Measurements from ENCODE around the gene SLIT1. TPM values are rescaled to one million over a fixed set of nuclear protein-coding genes. Genes with fewer than 3 reads are reported as not detected.

SLIT1 gene
- polyA plus RNA-seq, 3 donors from 2014 or later = 0.07 to 0.36 TPM; not detected in 1

DNA sequence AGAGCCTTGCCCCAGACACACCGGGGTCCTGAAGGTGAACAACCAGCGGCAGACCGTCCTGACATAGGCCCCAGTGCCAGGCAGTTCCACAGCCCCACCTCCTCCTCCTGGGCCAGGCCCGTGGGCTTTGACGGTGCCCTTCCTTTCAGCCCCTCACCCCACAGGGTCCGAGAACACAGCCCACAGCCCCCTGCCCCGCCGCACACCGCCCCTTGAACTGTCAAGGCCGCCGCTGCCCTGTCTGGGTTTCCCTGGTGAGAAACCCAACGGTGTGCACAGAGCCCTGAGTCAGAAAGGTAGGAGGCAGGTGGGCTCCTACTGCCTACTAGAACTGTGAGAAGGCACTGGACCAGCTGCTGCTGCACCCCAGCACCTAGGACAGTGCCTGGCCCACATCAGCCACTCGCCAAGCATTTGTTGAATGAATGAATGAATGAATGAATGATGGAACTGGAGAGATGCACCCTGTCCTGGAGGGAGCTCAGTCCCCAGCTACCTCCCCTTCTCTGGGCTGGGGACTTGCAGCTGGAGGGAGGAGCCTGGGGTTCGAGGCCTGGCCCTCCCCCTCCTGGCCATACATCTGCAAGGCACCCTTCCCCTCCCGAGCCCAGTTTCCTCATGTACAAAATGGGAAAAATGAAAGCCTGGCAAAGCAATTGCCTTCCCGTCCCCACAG lies 117.9 kb downstream of the SLIT1 start:
- Mint-ChIP-seq H3K4me1 (peaks cover 0 to 6% of the 10 kb centered on the region in 2 donors), H3K27me3 (ENCODE audit: low read depth in 3 of 3) (peaks cover 2 to 9% (median 8%) of the 10 kb centered on the region in 3 donors), H3K36me3 (no peaks in the 10 kb centered on the region), H3K9me3 (no peaks in the 10 kb centered on the region), H3K27ac (no peak overlapping the region), H3K4me3 (no peak overlapping the region)
- DNase-seq = no peak

DNA sequence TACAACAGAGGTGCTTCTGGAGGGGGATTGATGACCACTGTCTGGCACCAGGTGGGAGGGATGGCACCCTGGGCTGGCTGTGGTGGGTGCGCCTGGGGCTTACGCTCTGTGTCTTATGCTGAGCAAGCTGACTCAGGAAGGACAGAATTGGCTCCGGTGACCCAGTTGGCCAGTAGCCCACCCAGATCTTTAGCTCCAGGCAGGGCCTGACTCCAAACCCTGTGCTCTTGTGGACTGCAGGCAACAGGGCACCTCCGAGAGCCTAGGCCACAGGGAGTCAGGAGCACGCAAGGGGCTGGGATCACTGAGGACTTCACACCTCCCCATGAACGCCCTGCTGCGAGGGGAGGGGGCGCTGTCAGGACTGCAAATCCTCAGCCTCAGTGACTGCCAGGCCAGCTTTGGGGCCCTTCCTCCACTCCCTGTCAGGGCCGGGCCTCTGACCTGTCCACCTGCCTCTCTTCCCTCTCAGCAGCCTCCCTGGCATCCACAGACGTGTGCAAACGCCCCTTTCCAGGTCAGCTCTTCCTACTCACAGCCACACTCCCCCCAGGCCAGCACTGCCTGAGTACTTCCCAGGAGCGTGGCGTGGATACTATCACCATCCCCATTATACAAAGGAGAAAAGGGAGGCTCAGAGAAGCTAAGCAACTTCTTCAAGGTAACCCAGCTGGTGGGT lies 118.7 kb downstream of the SLIT1 start:
- no peak for DNase-seq
- H3K9me3 Mint-ChIP-seq = no peaks in the 10 kb centered on the region
- H3K27me3 Mint-ChIP-seq (ENCODE audit: low read depth in 3 of 3) = peaks cover 5 to 9% (median 6%) of the 10 kb centered on the region in 3 donors
- H3K4me1 Mint-ChIP-seq = peaks cover 0 to 6% of the 10 kb centered on the region in 2 donors
- no peak overlapping the region for H3K4me3 Mint-ChIP-seq
- no peaks in the 10 kb centered on the region for H3K36me3 Mint-ChIP-seq
- no peak overlapping the region for H3K27ac Mint-ChIP-seq

DNA sequence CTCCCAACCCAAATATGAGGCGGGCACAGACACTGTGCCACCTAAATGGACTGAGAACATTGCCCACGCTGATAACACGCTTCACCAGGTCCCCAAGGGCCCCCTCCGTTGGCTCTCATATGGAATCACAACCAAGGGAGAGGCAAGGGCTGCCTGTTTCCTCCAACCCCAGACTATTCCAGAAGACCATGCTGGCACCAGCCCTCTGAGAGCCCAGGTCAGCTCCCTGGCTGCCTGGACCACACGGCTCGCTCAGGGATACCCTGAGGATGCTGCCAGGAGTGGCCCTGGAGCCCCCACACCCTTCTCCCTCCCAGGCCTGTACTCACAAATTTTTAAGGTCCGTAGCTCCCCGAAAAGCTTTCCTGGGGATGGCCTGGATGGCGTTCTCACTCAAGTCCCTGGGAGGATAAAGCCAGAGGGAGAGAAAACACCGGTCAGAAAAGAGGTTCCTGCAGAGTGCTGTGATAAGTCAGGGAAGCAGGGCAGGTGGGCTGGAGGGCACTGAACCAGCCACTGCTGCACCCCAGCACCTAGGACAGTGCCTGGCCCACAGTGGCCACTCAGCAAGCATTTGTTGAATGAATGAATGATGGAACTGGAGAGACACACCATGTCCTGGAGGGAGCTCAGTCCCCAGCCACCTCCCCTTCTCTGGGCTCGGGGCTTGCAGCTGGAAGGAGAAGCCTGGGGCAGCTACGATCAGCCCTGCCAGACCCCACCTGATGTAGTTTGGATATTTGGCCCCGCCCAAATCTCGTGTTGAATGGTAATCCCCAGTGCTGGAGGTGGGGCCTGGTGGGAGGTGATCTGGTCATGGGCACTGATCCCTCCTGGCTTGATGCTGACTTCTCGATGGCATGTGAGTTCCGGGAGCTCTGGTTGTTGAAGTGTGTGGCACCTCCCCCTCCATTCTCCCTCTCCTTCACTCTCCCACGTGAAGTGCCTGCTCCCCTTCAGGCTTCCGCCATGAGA lies 119.8 kb downstream of the SLIT1 start:
- DNase-seq = no peak
- no peak overlapping the region for H3K27ac Mint-ChIP-seq
- peaks cover 0 to 6% of the 10 kb centered on the region in 2 donors for H3K4me1 Mint-ChIP-seq
- H3K9me3 Mint-ChIP-seq = no peaks in the 10 kb centered on the region
- H3K4me3 Mint-ChIP-seq = no peak overlapping the region
- H3K36me3 Mint-ChIP-seq = no peaks in the 10 kb centered on the region
- peaks cover 0 to 5% (median 5%) of the 10 kb centered on the region in 3 donors for H3K27me3 Mint-ChIP-seq (ENCODE audit: low read depth in 3 of 3)

DNA sequence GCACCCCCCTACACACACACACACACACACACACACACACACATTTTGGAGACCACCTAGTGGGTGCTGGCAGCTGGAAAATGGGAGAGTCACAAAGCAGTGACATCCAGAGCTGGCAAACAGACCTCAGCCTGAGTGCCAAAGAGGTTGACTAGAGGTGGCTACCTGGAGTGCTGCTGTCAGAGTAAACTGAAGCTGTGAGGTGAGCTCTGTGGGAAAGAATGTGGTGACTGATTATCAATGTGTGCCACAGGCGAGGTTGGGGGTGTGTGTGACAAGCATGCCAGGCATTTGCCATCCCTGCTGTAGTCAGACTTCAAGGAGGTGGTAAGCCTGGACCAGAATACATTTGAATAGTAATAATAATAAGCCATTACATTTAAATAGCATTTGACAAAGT lies 120.6 kb downstream of the SLIT1 start:
- Mint-ChIP-seq H3K27me3 (ENCODE audit: low read depth in 3 of 3) (peaks cover 0 to 4% (median 2%) of the 10 kb centered on the region in 3 donors), H3K4me1 (peaks cover 0 to 6% of the 10 kb centered on the region in 2 donors), H3K27ac (no peak overlapping the region), H3K4me3 (no peak overlapping the region), H3K36me3 (no peaks in the 10 kb centered on the region), H3K9me3 (no peaks in the 10 kb centered on the region)
- DNase-seq = no peak

DNA sequence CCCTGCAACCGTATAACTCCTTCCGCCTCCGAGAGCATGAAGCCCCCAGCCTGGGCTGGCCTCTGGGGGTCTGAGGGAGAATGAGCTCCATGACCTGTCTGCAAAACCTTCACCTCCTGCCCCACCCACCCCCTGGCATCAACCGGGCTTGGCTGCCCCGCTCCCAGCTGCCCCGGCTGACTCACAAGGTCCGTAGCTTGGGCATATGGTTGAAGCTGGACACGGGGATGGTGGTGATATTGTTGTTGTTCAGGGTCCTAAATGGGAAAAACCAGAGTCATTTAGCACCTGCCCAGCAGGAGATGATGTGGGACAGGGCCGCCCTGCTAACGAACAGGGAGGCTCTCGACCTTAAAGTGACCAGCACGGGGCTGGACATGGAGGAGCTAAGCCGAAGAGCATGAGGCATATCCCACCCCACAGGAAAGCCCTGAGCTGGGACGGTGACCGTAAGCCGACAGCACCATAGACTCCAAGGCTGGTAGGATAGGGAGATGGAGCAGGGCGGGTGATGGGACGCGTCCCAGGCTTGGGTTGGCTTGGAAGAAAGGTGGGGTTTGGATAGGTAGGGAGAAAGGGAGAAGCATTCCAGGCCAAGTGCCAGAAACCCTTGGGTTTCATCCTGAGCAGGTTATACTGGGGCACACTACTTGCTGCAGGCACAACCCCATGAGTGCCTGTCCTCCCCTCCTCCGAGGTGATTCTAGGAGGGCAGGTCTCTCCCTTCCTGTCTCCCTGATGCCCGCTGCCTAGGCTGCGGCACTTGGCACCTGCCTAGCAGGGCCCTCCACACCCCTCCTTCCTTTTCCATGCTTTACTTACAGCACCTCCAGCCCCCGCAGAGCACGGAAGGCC lies 121.5 kb downstream of the SLIT1 start:
- peaks cover 0 to 3% (median 2%) of the 10 kb centered on the region in 3 donors for H3K27me3 Mint-ChIP-seq (ENCODE audit: low read depth in 3 of 3)
- DNase-seq = no peak
- H3K9me3 Mint-ChIP-seq = no peaks in the 10 kb centered on the region
- no peak overlapping the region for H3K4me3 Mint-ChIP-seq
- H3K27ac Mint-ChIP-seq = no peak overlapping the region
- H3K4me1 Mint-ChIP-seq = peaks cover 0 to 1% of the 10 kb centered on the region in 2 donors
- no peaks in the 10 kb centered on the region for H3K36me3 Mint-ChIP-seq

DNA sequence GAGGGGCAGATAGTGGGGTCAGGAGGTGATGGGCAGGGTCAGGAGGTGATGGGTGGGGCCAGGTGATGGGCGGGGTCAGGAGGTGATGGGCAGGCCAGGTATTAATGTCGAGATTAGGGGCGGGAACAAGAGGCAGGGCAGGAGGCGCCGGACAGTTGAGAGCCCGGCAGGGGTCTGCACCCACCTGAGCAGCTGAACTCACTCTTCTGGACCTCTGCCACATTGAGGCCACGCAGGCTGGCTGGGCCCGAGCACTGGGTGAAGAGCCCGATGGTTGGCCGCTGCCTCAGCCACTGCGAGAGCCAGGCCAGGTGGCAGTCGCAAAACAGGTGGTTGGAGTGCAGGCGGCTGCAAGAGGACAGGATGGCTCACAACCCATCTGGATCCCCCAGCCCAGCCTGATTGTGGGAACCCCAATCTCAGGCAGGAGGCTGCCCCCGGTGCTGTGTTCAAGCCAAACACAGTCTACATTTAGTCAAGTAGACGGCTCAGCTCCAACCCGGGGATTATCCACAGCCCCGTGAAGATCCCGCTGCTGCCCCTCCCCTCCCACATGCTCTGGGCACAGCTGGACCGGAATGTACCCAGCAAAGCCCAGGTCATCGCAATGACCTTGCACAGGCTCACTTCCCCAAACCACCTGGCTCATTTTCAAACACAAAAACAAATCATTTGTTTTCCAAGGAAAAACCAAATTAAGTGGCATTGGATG lies 122.3 kb downstream of the SLIT1 start:
- no peaks in the 10 kb centered on the region for H3K9me3 Mint-ChIP-seq
- H3K27ac Mint-ChIP-seq = no peak overlapping the region
- H3K36me3 Mint-ChIP-seq = no peaks in the 10 kb centered on the region
- H3K27me3 Mint-ChIP-seq (ENCODE audit: low read depth in 3 of 3) = peaks cover 0 to 3% (median under 1%) of the 10 kb centered on the region in 3 donors
- no peak overlapping the region for H3K4me3 Mint-ChIP-seq
- H3K4me1 Mint-ChIP-seq = no peaks in the 10 kb centered on the region
- no peak for DNase-seq

DNA sequence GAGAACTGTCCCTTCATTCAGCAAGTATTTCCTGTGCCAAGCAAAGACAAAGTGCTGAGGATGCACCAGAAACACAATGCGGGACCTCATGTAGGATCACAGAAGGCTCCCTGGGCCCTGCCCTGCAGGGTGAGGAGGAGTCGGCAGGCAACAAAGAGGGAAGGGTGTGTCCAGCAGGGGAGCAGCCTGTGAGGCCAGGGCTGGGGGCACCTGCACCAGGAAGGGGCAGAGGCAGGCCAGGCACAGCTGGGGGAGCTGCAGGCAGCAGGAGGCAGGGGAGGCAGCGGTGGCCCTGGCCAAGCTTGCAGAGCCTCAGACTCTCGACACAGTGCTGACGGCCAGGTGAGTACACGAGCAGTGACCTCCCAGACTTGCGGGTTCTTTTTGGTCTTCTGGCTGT lies 123.3 kb downstream of the SLIT1 start:
- Mint-ChIP-seq H3K27ac (no peak overlapping the region), H3K4me1 (no peaks in the 10 kb centered on the region), H3K4me3 (no peak overlapping the region), H3K36me3 (peaks cover 0 to under 1% (median 0%) of the 10 kb centered on the region in 3 donors), H3K9me3 (no peaks in the 10 kb centered on the region), H3K27me3 (ENCODE audit: low read depth in 3 of 3) (peaks cover 0 to 3% (median 0%) of the 10 kb centered on the region in 3 donors)
- no peak for DNase-seq

DNA sequence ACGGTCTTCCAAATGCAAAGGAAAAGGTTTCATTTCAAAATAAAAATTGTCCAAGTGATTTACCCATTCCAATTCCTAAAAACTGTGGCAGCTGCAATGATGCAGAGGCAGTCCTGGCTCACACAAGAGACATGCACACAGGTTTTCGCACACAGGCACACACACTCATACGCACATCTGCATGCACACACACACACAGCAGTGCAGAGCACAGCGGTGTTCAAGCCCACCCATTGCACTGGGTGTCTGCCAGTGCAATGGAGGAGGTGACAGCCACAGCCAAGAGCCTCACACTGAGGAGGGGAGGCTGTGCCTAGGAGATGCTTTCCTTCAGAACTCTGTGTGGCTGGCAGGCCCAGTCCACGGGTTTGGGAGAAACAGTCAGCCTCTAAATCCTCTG lies 123.7 kb downstream of the SLIT1 start:
- Mint-ChIP-seq H3K4me3 (no peak overlapping the region), H3K36me3 (peaks cover 0 to 2% (median 0%) of the 10 kb centered on the region in 3 donors), H3K27ac (no peak overlapping the region), H3K27me3 (ENCODE audit: low read depth in 3 of 3) (peaks cover 0 to 3% (median 0%) of the 10 kb centered on the region in 3 donors), H3K4me1 (no peaks in the 10 kb centered on the region), H3K9me3 (no peaks in the 10 kb centered on the region)
- no peak for DNase-seq

DNA sequence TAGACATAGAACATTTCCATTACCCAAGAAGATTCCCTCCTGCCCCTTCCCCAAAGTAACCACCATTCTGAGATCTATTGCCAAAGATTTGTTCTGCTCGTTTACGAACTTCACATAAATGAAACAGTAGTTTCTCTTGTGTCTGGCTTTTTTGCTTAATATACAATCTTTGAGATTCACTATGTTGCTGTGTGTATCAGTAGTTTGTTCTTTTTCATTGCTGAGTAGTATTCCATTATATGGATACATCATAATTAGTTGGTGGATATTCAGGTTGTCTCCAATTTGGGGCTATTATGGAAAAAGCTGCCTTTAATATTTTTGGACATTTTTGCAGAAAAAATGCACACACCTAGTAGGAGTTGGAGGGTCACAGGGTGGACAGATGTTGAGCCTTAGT lies 124.3 kb downstream of the SLIT1 start:
- no peak for DNase-seq
- Mint-ChIP-seq H3K27ac (no peak overlapping the region), H3K27me3 (ENCODE audit: low read depth in 3 of 3) (peaks cover 0 to 3% (median 0%) of the 10 kb centered on the region in 3 donors), H3K36me3 (peaks cover 0 to 2% (median 0%) of the 10 kb centered on the region in 3 donors), H3K4me3 (no peak overlapping the region), H3K4me1 (no peaks in the 10 kb centered on the region), H3K9me3 (no peaks in the 10 kb centered on the region)

DNA sequence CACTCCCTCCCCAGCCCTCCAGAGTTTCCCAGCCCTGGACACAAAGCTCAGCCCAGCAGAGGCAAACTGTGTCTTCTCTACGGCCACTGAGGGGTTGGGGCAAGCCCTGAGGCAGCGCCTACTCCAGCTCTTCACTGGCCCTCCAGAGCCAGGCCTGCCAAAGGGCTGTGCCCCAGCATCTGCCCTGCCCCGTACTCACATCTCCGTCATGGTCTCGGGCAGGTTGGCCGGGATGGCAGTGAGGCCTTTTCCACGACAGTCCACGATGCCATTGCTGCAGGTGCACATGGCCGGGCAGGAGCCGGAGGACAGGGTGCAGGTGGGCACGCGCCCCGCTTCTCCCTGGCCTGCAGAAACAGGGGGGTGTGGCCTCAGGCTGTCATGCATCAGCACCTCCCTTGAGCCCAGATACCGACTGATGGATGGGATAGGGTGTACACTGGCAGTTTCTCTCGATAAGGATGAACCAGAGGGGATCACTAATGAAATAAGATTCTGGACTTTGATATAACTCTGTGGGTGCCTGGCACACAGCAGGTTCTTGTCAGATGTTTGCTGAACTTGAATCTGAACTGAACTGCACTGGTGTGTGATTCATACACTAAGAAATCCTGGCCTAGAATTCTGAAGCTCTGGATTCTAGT lies 125.2 kb downstream of the SLIT1 start:
- Mint-ChIP-seq H3K4me1 (no peaks in the 10 kb centered on the region), H3K27me3 (ENCODE audit: low read depth in 3 of 3) (peaks cover 0 to 3% (median 0%) of the 10 kb centered on the region in 3 donors), H3K9me3 (no peaks in the 10 kb centered on the region), H3K4me3 (no peak overlapping the region), H3K27ac (no peak overlapping the region), H3K36me3 (peaks cover 0 to 2% (median 0%) of the 10 kb centered on the region in 3 donors)
- no peak for DNase-seq

DNA sequence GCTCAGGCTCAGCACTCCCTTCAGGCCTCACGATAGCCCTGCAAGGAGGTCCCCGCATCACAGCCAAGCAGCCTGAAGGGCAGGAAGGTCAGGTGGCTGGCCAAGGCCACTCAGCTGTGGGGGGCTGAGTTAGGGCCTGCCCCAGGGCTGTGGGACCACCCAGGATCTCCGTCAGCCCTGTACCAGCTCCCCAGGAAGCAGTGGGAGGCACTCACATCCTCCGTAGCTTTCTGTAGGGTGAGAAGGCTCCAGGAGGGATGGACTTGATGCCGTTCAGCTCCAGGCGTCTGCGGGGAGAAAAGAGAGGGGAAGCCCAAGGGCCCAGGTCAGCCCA lies 125.9 kb downstream of the SLIT1 start:
- Mint-ChIP-seq H3K36me3 (peaks cover 0 to 2% (median 0%) of the 10 kb centered on the region in 3 donors), H3K27me3 (ENCODE audit: low read depth in 3 of 3) (peaks cover 0 to 3% (median 0%) of the 10 kb centered on the region in 3 donors)
- no peak for DNase-seq

More for the DNA sequence above, 125.9 kb downstream of the SLIT1 start:
- Mint-ChIP-seq H3K9me3 (no peaks in the 10 kb centered on the region), H3K4me3 (no peak overlapping the region), H3K27ac (no peak overlapping the region), H3K4me1 (no peaks in the 10 kb centered on the region)

All from immature natural killer cell (primary cell).